HUES6 (cell line): ENCODE measurements around the gene RIMS1.

Source experiments
- H3K27ac ChIP-seq: 2 replicates; pipeline ENCODE4 v1.7.0; 2013; ENCODE audit warnings: low read depth, mild to moderate bottlenecking, low read length, inconsistent platforms
- H3K27me3 ChIP-seq: 2 replicates; pipeline ENCODE4 v1.6.1; 2013; ENCODE audit warnings: low read length; ENCODE audit not compliant: control insufficient read depth, insufficient read depth
- H3K36me3 ChIP-seq: 2 replicates; pipeline ENCODE4 v1.6.1; 2013; ENCODE audit warnings: low read length; ENCODE audit not compliant: control insufficient read depth, insufficient read depth
- H3K4me1 ChIP-seq: 2 replicates; pipeline ENCODE4 v1.6.1; 2013; ENCODE audit warnings: low read length; ENCODE audit not compliant: control insufficient read depth, insufficient read depth
- H3K4me3 ChIP-seq: 2 replicates; pipeline ENCODE4 v1.5.1; 2013; ENCODE audit warnings: low read depth, low read length
- H3K9ac ChIP-seq: one replicate; pipeline ENCODE4 v1.6.1; 2013; ENCODE audit warnings: mild to moderate bottlenecking, low read length
- H3K9me3 ChIP-seq: 2 replicates; pipeline ENCODE4 v1.6.1; 2013; ENCODE audit warnings: low read depth, low read length; ENCODE audit not compliant: control insufficient read depth, insufficient read depth

Gene RIMS1

GRCh38 chr6:72203983-72204382 lies 317.6 kb downstream of the RIMS1 start:
- H3K9me3 ChIP-seq: no peaks in the 10 kb centered on the region
- H3K9ac ChIP-seq: no peak overlapping the region
- H3K4me1 ChIP-seq: no peaks in the 10 kb centered on the region
- H3K36me3 ChIP-seq: no peaks in the 10 kb centered on the region
- no peak overlapping the region for H3K27ac ChIP-seq
- H3K4me3 ChIP-seq: no peak overlapping the region
- H3K27me3 ChIP-seq: no peaks in the 10 kb centered on the region

- H3K27me3 ChIP-seq: no peaks in the 10 kb centered on the region
- no peak overlapping the region for H3K4me3 ChIP-seq
- H3K27ac ChIP-seq: no peak overlapping the region
- no peaks in the 10 kb centered on the region for H3K4me1 ChIP-seq
- H3K36me3 ChIP-seq: no peaks in the 10 kb centered on the region
- no peaks in the 10 kb centered on the region for H3K9me3 ChIP-seq
- no peak overlapping the region for H3K9ac ChIP-seq
Measured at GRCh38 chr6:72205500-72205899, 319.1 kb downstream of the RIMS1 start.

- no peak overlapping the region for H3K4me3 ChIP-seq
- H3K36me3 ChIP-seq: no peaks in the 10 kb centered on the region
- H3K9me3 ChIP-seq: no peaks in the 10 kb centered on the region
- H3K4me1 ChIP-seq: no peaks in the 10 kb centered on the region
- no peak overlapping the region for H3K27ac ChIP-seq
- H3K9ac ChIP-seq: no peak overlapping the region
- H3K27me3 ChIP-seq: no peaks in the 10 kb centered on the region
Measured at GRCh38 chr6:72206606-72207005, 320.3 kb downstream of the RIMS1 start.

- Histone ChIP-seq H3K9me3 (no peaks in the 10 kb centered on the region), H3K36me3 (no peaks in the 10 kb centered on the region), H3K27me3 (no peaks in the 10 kb centered on the region), H3K4me3 (no peak overlapping the region), H3K4me1 (peaks cover 2% of the 10 kb centered on the region; the same call in 1 of the 2 replicates), H3K27ac (no peak overlapping the region), H3K9ac (no peak overlapping the region)
Measured at GRCh38 chr6:72212686-72213085, 326.3 kb downstream of the RIMS1 start.

- no peaks in the 10 kb centered on the region for H3K27me3 ChIP-seq
- H3K27ac ChIP-seq: no peak overlapping the region
- H3K9me3 ChIP-seq: no peaks in the 10 kb centered on the region
- H3K4me1 ChIP-seq: peaks cover 5% of the 10 kb centered on the region; the same call in 1 of the 2 replicates
- H3K9ac ChIP-seq: no peak overlapping the region
- no peak overlapping the region for H3K4me3 ChIP-seq
- no peaks in the 10 kb centered on the region for H3K36me3 ChIP-seq
Measured at GRCh38 chr6:72213654-72214053, 327.3 kb downstream of the RIMS1 start.

GRCh38 chr6:72216222-72217068 lies 330.1 kb downstream of the RIMS1 start:
- no peak overlapping the region for H3K4me3 ChIP-seq
- no peak overlapping the region for H3K27ac ChIP-seq
- H3K4me1 ChIP-seq: peaks cover 5% of the 10 kb centered on the region; the same call in 1 of the 2 replicates
- no peaks in the 10 kb centered on the region for H3K36me3 ChIP-seq
- H3K9me3 ChIP-seq: no peaks in the 10 kb centered on the region
- H3K9ac ChIP-seq: no peak overlapping the region
- no peaks in the 10 kb centered on the region for H3K27me3 ChIP-seq

GRCh38 chr6:72217626-72218025 lies 331.3 kb downstream of the RIMS1 start:
- Histone ChIP-seq H3K36me3 (no peaks in the 10 kb centered on the region), H3K27ac (no peak overlapping the region), H3K4me1 (peaks cover 5% of the 10 kb centered on the region; the same call in 1 of the 2 replicates), H3K9ac (no peak overlapping the region), H3K27me3 (no peaks in the 10 kb centered on the region), H3K4me3 (no peak overlapping the region), H3K9me3 (no peaks in the 10 kb centered on the region)

GRCh38 chr6:72218125-72218524 lies 331.8 kb downstream of the RIMS1 start:
- no peaks in the 10 kb centered on the region for H3K36me3 ChIP-seq
- no peaks in the 10 kb centered on the region for H3K9me3 ChIP-seq
- no peak overlapping the region for H3K27ac ChIP-seq
- no peak overlapping the region for H3K9ac ChIP-seq
- H3K4me3 ChIP-seq: no peak overlapping the region
- H3K27me3 ChIP-seq: no peaks in the 10 kb centered on the region
- peaks cover 5% of the 10 kb centered on the region; the same call in 1 of the 2 replicates for H3K4me1 ChIP-seq

GRCh38 chr6:72219536-72219935 lies 333.2 kb downstream of the RIMS1 start:
- Histone ChIP-seq H3K27ac (no peak overlapping the region), H3K4me1 (peaks cover 5% of the 10 kb centered on the region; the same call in 1 of the 2 replicates), H3K4me3 (no peak overlapping the region), H3K27me3 (no peaks in the 10 kb centered on the region), H3K9me3 (no peaks in the 10 kb centered on the region), H3K9ac (no peak overlapping the region), H3K36me3 (no peaks in the 10 kb centered on the region)

GRCh38 chr6:72238021-72238420 lies 351.7 kb downstream of the RIMS1 start:
- Histone ChIP-seq H3K4me1 (peaks cover 10% of the 10 kb centered on the region; the same call in 1 of the 2 replicates), H3K36me3 (no peaks in the 10 kb centered on the region)

GRCh38 chr6:72238900-72239299 lies 352.6 kb downstream of the RIMS1 start:
- Histone ChIP-seq H3K9me3 (no peaks in the 10 kb centered on the region), H3K9ac (no peak overlapping the region), H3K27ac (no peak overlapping the region), H3K4me1 (peaks cover 10% of the 10 kb centered on the region; the same call in 1 of the 2 replicates), H3K27me3 (no peaks in the 10 kb centered on the region), H3K4me3 (no peak overlapping the region), H3K36me3 (no peaks in the 10 kb centered on the region)

More at GRCh38 chr6:72238021-72238420, 351.7 kb downstream of the RIMS1 start:
- Histone ChIP-seq H3K27me3 (no peaks in the 10 kb centered on the region), H3K9ac (no peak overlapping the region), H3K27ac (no peak overlapping the region), H3K9me3 (no peaks in the 10 kb centered on the region), H3K4me3 (no peak overlapping the region)
